ENCODE data around the gene PRORP. TPM values are rescaled to one million over a fixed set of nuclear protein-coding genes. Genes with fewer than 3 reads are reported as not detected.

PRORP gene
- total and polyA plus RNA-seq, 9 of the 15 experiments (the other 6 are each of a cell fraction or from before 2014, with no cell fraction given), result 21.9 to 48.7 (median 36.5) TPM

GRCh38 chr14:35121887-35122695 is at the start of gene PRORP, which contains the start of gene PPP2R3C (continued):
- peak; percentile 89 for TF ChIP-seq FOXJ2 (tag; IDR thresholded peaks at IDR 0.05)
- TF ChIP-seq ZBTB33 (CRISPR knock-in tag; IDR thresholded peaks at IDR 0.05), result peak; percentile 70
- TF ChIP-seq HMGXB4 (CRISPR knock-in tag; IDR thresholded peaks at IDR 0.05), result no peak; the same call in 1 of the 2 replicates
- TF ChIP-seq AFF1 (IDR thresholded peaks at IDR 0.05; ENCODE audit: low read depth in 1 of 2, partially characterized antibody in 2 of 2), result peak; percentile 32 to 83
- no peak for TF ChIP-seq DDX20 (tag; IDR thresholded peaks at IDR 0.05; ENCODE audit: low read depth)
- no peak for TF ChIP-seq ZNF780A (CRISPR knock-in tag; IDR thresholded peaks at IDR 0.05)
- no peak for TF ChIP-seq KLF13 (tag; IDR thresholded peaks at IDR 0.05; ENCODE audit: borderline replicate concordance, low read depth)
- TF ChIP-seq ZNF316 (IDR thresholded peaks at IDR 0.05), result no peak
- TF ChIP-seq ZNF589 (CRISPR knock-in tag; IDR thresholded peaks at IDR 0.05; ENCODE audit: low read depth), result peak; percentile 89
- no peak for TF ChIP-seq MLX (CRISPR knock-in tag; conservative IDR thresholded peaks at IDR 0.05)
- TF ChIP-seq, protein P1, sequence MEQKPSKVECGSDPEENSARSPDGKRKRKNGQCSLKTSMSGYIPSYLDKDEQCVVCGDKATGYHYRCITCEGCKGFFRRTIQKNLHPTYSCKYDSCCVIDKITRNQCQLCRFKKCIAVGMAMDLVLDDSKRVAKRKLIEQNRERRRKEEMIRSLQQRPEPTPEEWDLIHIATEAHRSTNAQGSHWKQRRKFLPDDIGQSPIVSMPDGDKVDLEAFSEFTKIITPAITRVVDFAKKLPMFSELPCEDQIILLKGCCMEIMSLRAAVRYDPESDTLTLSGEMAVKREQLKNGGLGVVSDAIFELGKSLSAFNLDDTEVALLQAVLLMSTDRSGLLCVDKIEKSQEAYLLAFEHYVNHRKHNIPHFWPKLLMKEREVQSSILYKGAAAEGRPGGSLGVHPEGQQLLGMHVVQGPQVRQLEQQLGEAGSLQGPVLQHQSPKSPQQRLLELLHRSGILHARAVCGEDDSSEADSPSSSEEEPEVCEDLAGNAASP (IDR thresholded peaks at IDR 0.05), result no peak
- TF ChIP-seq SRSF9 (IDR thresholded peaks at IDR 0.05; ENCODE audit: borderline replicate concordance, low read depth, low read length), result no peak
